Activated CD4-positive, alpha-beta T cell treated with anti-CD3 and anti-CD28 coated beads, Interleukin-2, amount 50 U/mL, for 24 hours (primary cell): Measurements from ENCODE around the gene IP6K2.

Experiments used
- DNase-seq, 2 donors: peaks; one replicate each; pipeline ENCODE4 v3.0.0-alpha.2; 2020; ENCODE audit warnings: low read depth in 1 of 2, low spot score in 1 of 2

Gene IP6K2

GRCh38 chr3:48690846-48691458 lies 26.1 kb downstream of the IP6K2 start:
- DNase-seq, result no peak

GRCh38 chr3:48689384-48689783 lies 27.6 kb downstream of the IP6K2 start:
- DNase-seq, result no peak

DNA sequence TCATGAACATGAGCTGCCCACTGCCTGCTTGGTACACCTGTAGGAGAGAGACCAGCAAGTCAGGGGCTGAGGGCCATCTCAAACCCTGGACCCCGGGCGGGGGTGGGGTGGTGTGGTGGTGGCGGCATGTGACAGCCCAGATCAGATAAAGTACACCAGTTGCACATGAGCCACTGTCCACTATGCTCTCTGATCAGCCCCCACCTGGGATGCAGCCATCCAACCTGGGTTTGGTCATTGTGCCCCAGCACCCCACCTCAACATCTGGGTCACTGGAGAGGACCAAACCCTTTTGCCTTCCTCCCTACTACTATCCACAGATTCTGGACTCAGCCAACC lies 28.3 kb downstream of the IP6K2 start:
- no peak for DNase-seq

DNA sequence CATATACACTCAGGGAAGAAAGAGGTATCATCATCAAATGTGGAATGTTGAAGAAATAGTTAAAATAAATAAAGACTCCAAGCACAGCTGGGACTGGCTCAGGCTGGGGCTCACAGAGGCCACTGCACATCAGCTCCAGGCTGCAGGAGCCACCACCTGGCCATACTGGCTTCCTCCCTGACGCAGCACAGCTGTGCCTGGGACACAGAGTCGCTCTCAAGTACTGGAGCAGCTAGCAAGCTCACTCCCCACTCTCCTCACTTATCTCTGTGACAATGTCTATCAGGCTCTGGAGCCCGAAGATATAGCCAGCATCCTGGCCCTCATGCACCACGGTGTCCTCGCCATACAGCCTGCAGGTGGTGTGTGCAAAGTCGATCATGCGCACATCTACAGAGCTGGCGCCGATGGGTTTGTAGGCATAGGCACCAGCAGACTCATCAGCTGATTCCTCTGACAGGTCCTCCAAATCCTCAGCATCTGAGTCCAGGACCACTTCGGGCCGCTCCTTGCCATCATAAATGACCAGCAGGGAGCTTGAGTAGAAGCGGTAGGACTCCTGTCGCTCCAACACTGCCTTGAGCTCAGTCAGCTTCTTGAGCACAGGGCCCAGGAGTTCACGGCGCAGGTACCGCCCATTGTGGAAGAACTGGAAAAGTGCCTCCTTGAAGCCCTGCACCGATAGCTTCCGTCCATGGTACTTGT lies 28.8 kb downstream of the IP6K2 start:
- no peak for DNase-seq

GRCh38 chr3:48687220-48687678 lies 29.8 kb downstream of the IP6K2 start:
- DNase-seq, result no peak

DNA sequence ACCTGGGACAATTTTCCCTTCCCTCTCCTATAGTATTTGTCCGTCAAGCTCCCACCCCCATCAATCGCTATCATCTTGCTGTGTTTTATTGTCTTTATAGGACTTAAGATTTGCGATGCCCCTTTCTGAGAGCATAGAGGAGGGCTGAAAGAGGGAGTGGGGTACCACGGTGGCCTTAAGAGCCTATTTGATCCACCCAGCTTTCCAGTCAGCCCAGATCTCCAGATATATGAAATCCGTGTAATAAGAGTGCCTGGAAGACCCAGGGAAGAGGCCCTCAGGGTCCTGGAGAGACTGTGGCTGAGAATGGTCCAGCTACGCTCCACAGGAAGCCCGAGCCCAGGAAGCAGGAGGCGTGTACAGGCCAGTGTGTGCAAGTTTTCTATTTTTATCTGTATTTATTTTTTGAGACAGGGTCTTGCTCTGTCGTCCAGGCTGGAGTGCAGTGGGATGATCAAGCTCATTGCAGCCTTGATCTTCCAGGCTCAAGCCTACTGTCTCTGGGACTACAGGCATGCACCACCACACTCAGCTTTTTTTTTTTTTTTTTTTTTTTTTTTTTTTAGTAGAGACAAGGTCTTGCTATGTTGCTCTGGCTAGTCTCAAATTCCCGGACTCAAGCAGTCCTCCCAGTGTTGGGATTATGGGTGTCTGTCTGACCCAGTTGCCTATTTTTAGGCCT lies 30.3 kb downstream of the IP6K2 start:
- no peak for DNase-seq

GRCh38 chr3:48685603-48686511 lies 31.2 kb downstream of the IP6K2 start, which contains the start of gene NCKIPSD:
Gene NCKIPSD (minus strand): TSS chr3:48685915. CDS start chr3:48685807, 108 bp downstream.
- DNase-seq, result peak; percentile 86 to 90

DNA sequence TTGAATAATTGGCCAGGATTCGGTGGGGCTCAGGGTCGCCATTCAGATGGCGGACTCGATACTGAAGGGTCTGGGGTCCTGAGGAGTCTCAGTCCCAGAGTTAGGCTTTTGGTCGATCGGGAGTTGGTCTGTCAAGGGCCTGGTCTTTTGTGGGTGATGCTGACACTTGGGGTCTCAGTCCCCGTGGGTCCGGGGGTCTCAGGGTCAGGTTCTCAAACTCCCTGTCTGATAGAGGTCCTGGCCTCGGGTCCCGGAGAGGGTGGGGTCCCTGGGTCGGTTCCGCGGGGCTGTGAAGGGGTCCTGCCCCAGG lies 31.8 kb downstream of the IP6K2 start:
- no peak for DNase-seq

DNA sequence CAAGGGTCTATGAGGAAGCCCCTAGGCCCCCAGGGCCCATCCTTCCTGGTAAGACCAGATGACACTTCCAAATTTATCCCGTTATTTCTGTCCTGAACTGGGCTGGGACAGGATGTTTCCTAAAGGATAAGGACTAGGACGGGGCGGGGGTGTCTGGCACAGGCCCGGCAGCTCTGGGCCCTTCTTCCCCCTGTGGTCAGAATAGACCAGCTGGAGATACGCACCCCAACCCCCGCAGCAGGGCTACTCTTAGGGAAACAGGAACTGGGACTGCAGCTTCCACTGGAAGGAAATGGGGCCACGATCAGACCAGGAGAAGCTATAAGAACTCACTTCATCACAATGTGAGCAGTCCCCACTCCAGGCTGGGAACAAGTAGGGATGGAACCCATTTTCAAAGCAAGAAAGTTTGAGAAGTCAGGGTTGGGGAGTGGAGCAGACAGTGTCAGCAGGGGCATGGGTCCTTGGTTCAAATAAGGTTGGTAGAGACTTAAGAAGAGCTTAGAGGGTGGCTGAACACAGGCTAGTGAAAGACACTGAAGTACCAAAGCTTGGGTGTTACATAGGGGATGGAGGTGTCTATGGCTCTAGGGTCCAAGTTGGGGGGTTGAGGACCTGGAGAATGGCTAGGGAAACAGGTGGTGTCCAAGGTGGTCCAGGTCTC lies 32.4 kb downstream of the IP6K2 start:
- DNase-seq, result no peak

- no peak for DNase-seq
Measured at GRCh38 chr3:48684054-48684349, 33.0 kb downstream of the IP6K2 start.

DNA sequence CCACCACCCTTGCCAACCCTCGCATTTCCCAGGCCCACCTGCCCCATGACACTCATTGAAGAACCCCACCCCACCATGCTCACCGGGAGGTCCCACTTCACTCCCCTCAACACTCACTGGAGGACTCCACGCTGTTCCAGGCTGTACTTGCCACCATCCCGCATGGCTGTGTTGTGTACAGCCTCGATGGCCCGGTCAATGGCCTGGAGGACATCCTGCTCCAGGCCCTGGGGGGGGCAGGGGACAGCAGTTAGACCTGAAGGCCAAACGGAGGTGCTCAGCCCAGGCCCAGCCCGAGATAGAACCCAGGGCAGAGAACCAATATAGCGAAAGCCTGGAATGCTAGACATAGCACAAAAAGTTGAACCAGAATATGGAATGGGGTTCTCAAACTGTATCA lies 34.2 kb downstream of the IP6K2 start:
- no peak for DNase-seq

DNA sequence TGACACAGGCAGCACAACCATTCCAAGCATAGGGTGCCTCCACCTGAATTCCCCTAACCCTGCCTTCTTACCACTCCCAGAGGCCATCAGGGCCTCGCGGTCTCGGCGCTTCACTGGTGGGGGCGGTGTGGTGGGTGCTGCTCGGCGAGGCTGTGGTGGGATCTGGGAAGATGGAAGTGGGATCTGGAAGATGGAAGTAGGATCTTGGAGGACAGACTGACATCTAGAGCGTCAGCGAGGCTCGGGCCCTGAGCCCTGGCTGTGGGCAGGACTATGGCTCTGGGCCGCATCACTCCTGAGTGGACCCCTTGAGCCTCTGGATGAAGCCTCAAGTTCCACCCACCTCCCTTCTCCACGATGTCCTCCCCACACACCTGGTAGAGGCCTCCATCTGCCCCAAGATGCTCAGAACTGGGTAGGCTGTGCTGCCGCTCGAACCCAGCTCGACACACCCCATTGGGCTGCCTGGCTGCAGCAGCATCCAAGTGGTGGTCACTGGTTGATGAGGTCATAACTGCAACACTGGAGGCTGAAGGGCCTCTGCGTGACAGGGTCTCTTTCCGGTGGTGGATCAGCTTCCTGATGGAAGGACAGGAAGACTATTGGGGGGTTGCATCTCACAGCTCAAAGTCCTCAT lies 34.9 kb downstream of the IP6K2 start:
- DNase-seq, result no peak

DNA sequence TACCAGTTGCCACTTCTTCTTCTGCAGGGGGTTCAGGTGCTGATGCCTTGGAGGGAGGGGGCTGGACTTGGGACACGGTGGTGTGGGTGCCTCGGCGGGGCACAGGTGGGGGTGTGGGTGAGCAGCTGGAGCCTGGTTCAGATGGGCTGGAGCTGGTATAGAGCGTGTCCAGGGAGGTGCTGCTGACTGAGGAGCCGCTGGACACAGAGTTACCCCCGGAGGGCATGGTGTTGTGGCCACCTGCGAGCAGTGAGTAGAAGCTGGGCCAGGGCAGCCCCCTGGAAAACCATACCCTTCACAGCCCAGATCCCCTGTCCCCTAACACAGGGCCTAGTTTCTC lies 35.5 kb downstream of the IP6K2 start:
- no peak for DNase-seq

DNA sequence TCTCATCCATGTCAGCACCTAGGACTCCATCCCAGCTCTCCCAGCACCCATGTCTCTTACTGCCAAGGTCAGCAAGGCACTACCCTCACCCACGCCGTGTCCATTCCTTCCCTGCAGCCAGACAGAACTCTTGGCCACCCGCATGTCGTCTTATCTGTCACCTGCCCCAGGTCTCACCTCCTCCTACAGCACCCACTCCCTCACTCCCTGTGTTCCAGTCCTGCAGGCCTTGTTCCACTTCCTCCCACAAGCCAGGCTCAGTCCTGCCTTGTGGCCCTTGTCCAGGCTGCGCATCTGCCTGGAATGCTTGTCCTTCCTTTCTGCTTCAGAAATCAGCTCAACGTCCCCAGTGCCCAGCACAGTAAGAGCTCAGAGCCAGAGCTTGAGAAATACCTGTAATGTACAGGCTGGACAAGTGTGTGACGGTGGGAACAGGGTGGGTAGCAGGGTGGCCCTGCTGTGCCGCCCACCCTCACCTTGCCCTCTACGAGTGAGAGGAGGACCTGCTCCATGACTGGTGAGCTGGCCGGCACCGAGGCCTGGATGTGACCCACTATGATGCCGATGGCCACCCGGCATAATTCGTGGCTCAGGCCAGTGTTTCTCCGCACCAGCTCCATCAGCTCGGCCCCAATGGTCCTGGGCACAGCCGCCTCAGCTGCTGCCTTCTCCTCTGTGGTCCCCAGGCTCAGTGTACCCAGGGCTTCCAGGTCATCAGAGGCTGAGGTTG lies 36.0 kb downstream of the IP6K2 start:
- DNase-seq, result no peak

- DNase-seq, result no peak
Measured at GRCh38 chr3:48679411-48680391, 37.3 kb downstream of the IP6K2 start.

DNA sequence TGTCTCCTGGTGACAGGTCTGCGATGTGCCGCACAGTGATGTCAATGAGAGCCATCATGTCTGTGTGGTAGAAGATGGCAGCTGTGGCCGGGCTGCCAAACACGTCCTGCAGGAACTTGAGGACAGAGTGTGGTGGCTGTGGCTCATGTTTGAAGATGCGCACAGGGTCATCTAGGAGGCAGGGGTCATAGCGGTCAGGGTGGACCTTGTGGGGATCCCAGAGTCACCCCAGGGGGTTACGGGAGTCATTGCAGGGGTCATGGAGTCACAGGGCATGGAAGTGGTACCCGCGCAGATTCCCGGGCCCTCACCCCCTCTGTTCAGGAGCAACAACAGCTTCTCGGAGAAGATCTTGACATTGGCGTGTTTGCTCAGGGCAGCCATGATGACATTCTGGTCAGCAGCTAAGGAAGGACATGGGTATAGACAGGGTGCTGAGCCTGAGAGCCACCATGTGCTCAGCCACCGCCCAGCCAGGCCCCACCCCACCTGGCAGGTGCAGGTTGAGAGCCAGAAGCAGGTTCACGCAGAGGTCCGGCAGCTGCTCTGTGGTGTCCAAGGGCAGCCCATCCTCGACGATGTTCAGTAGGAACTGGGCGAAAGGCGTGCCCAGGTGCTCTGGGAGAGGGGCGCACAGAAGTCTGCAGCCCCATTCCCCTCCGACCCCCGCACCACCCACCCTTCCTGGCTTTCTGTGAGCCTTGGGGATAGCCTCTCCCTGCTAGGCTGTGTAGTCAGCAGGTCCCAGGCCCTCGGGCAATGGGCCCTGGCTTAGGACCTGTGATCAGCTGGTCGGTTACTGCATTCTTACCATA lies 38.2 kb downstream of the IP6K2 start:
- no peak for DNase-seq

- no peak for DNase-seq
Measured at GRCh38 chr3:48678056-48678455, 39.0 kb downstream of the IP6K2 start.

DNA sequence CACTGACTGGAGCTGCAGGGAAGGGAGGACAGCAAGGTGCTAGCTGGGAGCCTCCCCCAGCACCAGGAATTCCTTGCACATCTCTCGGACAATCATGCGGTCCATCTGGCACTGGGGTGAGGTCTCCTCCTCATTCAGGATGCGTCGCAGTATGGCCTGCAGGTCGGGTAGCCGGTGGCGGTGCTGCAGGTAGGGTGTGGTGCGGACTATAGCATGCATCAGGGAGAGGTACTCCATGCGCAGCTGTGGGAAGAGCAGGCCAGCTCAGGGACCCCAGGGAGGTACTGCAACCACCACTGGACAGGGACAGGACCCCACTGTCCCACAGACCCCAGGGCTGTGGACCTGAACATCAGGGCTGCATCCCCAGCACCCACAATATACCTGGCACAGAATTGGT lies 42.5 kb downstream of the IP6K2 start:
- DNase-seq, result no peak
